DND-41 (cell line): Measurements from ENCODE around the gene PFDN2.

Source experiments
- ATAC-seq: fragments of 200-7000 bp; cut with Tn5 transposase; 3 replicates; pipeline ENCODE4 v1.9.1; 2021; ENCODE audit warnings: low read depth; ENCODE audit not compliant: insufficient read depth
- DNase-seq: peaks from one replicate; pipeline ENCODE4 v3.0.0-alpha.2; 2020
- H2AFZ ChIP-seq: 2 replicates; pipeline ENCODE4 v1.6.0; 2012; ENCODE audit warnings: low read depth, low read length
- H3K27ac ChIP-seq: 2 replicates; pipeline ENCODE4 v1.5.1; 2012; ENCODE audit warnings: low read length, inconsistent platforms
- H3K27me3 ChIP-seq: fragments of 200-600 bp; sonication (generic); 2 replicates; pipeline ENCODE4 v1.6.0; 2012; ENCODE audit warnings: low read length, mild to moderate bottlenecking, inconsistent platforms; ENCODE audit not compliant: insufficient read depth, poor library complexity
- H3K36me3 ChIP-seq: 2 replicates; pipeline ENCODE4 v1.5.1; 2012; ENCODE audit warnings: low read length, inconsistent platforms; ENCODE audit not compliant: insufficient read depth
- H3K4me1 ChIP-seq: 2 replicates; pipeline ENCODE4 v1.5.1; 2012; ENCODE audit warnings: mild to moderate bottlenecking, low read length; ENCODE audit not compliant: insufficient read depth
- H3K4me2 ChIP-seq: 2 replicates; pipeline ENCODE4 v1.6.0; 2012; ENCODE audit warnings: mild to moderate bottlenecking, moderate library complexity, low read length, inconsistent platforms; ENCODE audit not compliant: insufficient read depth
- H3K4me3 ChIP-seq, 2 experiments: fragments of 200-600 bp in 1 of 2; shearing (Covaris generic) in 1 of 2; 2 replicates each; pipeline ENCODE4 v1.5.1; 2012 to 2016; ENCODE audit warnings: inconsistent platforms in 2 of 2, low read length in 2 of 2, mild to moderate bottlenecking in 2 of 2, low read depth in 1 of 2, moderate library complexity in 1 of 2
- H3K79me2 ChIP-seq: 2 replicates; pipeline ENCODE4 v1.6.0; 2012; ENCODE audit warnings: low read length, inconsistent platforms; ENCODE audit not compliant: insufficient read depth
- H3K9ac ChIP-seq: 2 replicates; pipeline ENCODE4 v1.6.0; 2012; ENCODE audit warnings: low read depth, mild to moderate bottlenecking, inconsistent platforms, low read length, moderate library complexity
- H3K9me3 ChIP-seq: 2 replicates; pipeline ENCODE4 v1.5.1; 2012; ENCODE audit warnings: low read length, moderate library complexity, mild to moderate bottlenecking, inconsistent platforms; ENCODE audit not compliant: insufficient read depth, severe bottlenecking
- H4K20me1 ChIP-seq: 2 replicates; pipeline ENCODE4 v1.6.0; 2012; ENCODE audit warnings: low read length; ENCODE audit not compliant: insufficient read depth
- EZH2 ChIP-seq: IDR thresholded peaks from 3 replicates; pipeline ENCODE4 v1.6.1; 2012; ENCODE audit warnings: borderline replicate concordance, low read depth, mild to moderate bottlenecking, moderate library complexity, low read length, inconsistent platforms; ENCODE audit not compliant: severe bottlenecking
- TF ChIP-seq, protein P1 (sequence below): IDR thresholded peaks from 2 replicates; pipeline ENCODE4 v1.5.1; 2012; ENCODE audit warnings: borderline replicate concordance, low read length, moderate library complexity, mild to moderate bottlenecking; ENCODE audit not compliant: poor library complexity, severe bottlenecking; ENCODE audit errors: extremely low read depth

Gene PFDN2

DNA sequence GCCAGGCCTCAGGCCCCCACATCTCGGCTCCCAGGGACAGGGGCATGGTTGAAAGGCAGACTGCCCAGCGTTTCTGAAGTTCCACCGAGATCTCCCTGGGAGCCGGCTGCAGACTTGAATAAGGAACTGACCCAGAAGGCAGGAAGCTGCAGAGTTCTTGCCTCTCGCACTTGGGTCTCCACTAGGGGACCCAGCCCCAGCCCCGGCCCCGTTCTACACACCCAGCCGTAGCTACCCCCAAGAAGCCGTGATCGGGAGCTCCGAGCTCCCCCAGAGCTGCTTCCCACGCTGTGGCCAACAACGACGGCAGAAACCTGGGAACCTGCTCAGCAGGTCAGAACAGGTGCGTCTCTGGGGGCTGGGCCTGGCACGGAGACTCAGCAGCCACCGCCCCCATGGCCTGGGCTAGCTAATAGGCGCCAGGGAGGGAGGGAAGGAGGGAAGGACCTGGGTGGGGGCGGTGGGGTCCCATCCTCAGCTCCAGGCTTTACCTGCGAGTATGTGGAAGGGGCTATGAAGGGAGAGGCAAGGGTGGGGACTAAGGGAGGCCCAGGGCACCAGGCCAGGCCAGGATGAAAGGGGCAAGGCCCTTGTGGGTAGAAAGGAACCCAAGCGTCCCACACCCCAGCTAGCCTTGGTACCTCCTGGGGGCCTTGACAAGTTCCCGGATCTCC lies 28.4 kb downstream of the PFDN2 start, which contains the start of gene NECTIN4:
Gene NECTIN4 (minus strand): TSS at position 308 of the 674 bp plus-strand sequence. CDS start 262 bp downstream, at position 46.
- DNase-seq = no peak
- Histone ChIP-seq H3K9me3 (no peaks in the 10 kb centered on the region), H3K4me1 (no peaks in the 10 kb centered on the region), H3K79me2 (no peaks in the 10 kb centered on the region), H4K20me1 (no peaks in the 10 kb centered on the region), H3K4me2 (no peak within 1 kb of the TSS), H3K36me3 (no peaks in the 10 kb centered on the region), H3K4me3 (no peak within 1 kb of the TSS), H3K27me3 (no peaks in the 10 kb centered on the region), H2AFZ (no peak within 1 kb of the TSS), H3K27ac (no peak within 1 kb of the TSS), H3K9ac (no peak within 1 kb of the TSS)
- TF ChIP-seq, protein P1, sequence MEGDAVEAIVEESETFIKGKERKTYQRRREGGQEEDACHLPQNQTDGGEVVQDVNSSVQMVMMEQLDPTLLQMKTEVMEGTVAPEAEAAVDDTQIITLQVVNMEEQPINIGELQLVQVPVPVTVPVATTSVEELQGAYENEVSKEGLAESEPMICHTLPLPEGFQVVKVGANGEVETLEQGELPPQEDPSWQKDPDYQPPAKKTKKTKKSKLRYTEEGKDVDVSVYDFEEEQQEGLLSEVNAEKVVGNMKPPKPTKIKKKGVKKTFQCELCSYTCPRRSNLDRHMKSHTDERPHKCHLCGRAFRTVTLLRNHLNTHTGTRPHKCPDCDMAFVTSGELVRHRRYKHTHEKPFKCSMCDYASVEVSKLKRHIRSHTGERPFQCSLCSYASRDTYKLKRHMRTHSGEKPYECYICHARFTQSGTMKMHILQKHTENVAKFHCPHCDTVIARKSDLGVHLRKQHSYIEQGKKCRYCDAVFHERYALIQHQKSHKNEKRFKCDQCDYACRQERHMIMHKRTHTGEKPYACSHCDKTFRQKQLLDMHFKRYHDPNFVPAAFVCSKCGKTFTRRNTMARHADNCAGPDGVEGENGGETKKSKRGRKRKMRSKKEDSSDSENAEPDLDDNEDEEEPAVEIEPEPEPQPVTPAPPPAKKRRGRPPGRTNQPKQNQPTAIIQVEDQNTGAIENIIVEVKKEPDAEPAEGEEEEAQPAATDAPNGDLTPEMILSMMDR = no peak
- TF ChIP-seq EZH2 = no peak
- no peak for ATAC-seq

GRCh38 chr1:161088587-161089110 lies 29.2 kb downstream of the PFDN2 start:
- no peaks in the 10 kb centered on the region for H3K79me2 ChIP-seq
- DNase-seq (no peak), ATAC-seq (no peak)
- no peaks in the 10 kb centered on the region for H4K20me1 ChIP-seq
- no peak overlapping the region for H3K9ac ChIP-seq
- H2AFZ ChIP-seq = no peak overlapping the region
- H3K4me3 ChIP-seq = no peak overlapping the region
- no peak overlapping the region for H3K4me2 ChIP-seq
- H3K27ac ChIP-seq = no peak overlapping the region
- no peaks in the 10 kb centered on the region for H3K36me3 ChIP-seq
- no peak for TF ChIP-seq EZH2
- TF ChIP-seq, protein P1 = no peak
- H3K9me3 ChIP-seq = no peaks in the 10 kb centered on the region
- H3K4me1 ChIP-seq = no peaks in the 10 kb centered on the region
- H3K27me3 ChIP-seq = no peaks in the 10 kb centered on the region

GRCh38 chr1:161086457-161086856 lies 31.4 kb downstream of the PFDN2 start:
- Histone ChIP-seq H3K9ac (no peak overlapping the region), H3K79me2 (no peaks in the 10 kb centered on the region), H3K4me1 (no peaks in the 10 kb centered on the region), H3K27me3 (no peaks in the 10 kb centered on the region), H3K4me3 (no peak overlapping the region), H3K27ac (no peak overlapping the region), H2AFZ (no peak overlapping the region), H3K36me3 (no peaks in the 10 kb centered on the region), H4K20me1 (no peaks in the 10 kb centered on the region), H3K9me3 (no peaks in the 10 kb centered on the region), H3K4me2 (no peak overlapping the region)
- DNase-seq (no peak), ATAC-seq (no peak)
- TF ChIP-seq EZH2 = no peak
- TF ChIP-seq, protein P1 = no peak
